Pancreas (tissue), 10 donors: ENCODE measurements around the gene MUC5AC. TPM values are rescaled to one million over a fixed set of nuclear protein-coding genes. Genes with fewer than 3 reads are reported as not detected.

Experiments used
- ATAC-seq, 4 donors: fragments of 200-7000 bp; cut with Tn5 transposase; one replicate each; pipeline versions ENCODE4 v1.8.0 to v1.9.1; 2020; ENCODE audit warnings: mild to moderate bottlenecking in 4 of 4, moderate library complexity in 4 of 4
- DNase-seq, 6 donors: peaks; one replicate each; pipeline ENCODE4 v3.0.0-alpha.2; 2020
- FAIRE-seq: peaks from 2 replicates; lab custom pipeline; 2012; peaks lifted over from hg19 to GRCh38; lab: Jason Lieb, UNC
- H3K27ac ChIP-seq, 4 donors: fragments of 200-600 bp; sonication (generic); 1 replicate in 3 of 4; 2 replicates in 1 of 4; pipeline versions ENCODE4 v1.5.0 to v1.8.0; 2020
- H3K27me3 ChIP-seq, 4 donors: fragments of 200-600 bp; one replicate each; pipeline ENCODE4 v1.8.0; 2021
- H3K36me3 ChIP-seq, 3 donors: fragments of 200-600 bp; sonication (generic) in 1 of 3; one replicate each; pipeline versions ENCODE4 v1.5.0 to v1.8.0; 2020 to 2021
- H3K4me1 ChIP-seq, 3 donors: fragments of 200-600 bp; one replicate each; pipeline ENCODE4 v1.8.0; 2021
- H3K4me3 ChIP-seq, 4 donors: fragments of 200-600 bp; sonication (generic) in 2 of 4; one replicate each; pipeline versions ENCODE4 v1.5.0 to v1.8.0; 2020 to 2021
- H3K9me3 ChIP-seq, 4 donors: fragments of 200-600 bp; one replicate each; pipeline ENCODE4 v1.8.0; 2021
- CTCF ChIP-seq, 4 donors: fragments of 200-600 bp; sonication (generic) in 3 of 4; IDR thresholded peaks; one replicate each; pipeline versions ENCODE4 v1.5.0 to v1.8.0; 2021; ENCODE audit warnings: antibody characterized with exemption in 4 of 4
- WGBS, 2 donors: extraction: QIAGEN DNeasy Blood & Tissue Kit; methylation state at CpG; one replicate each; pipeline ENCODE4 v1.1.7; 2013; 5-methylcytosine and 5-hydroxymethylcytosine counted together
- intact Hi-C, 3 donors: fragments of 100-400 bp; cut with DNase I; formaldehyde crosslinking; loops; one replicate each; pipeline versions ENCODE4 v1.11.1 to v1.14.2; 2022
- polyA plus RNA-seq, 2 donors: library from polyadenylated mRNA; stranded (reverse); fragments of 200-250 nt; gene quantifications; one replicate each; pipeline ENCODE4 v1.2.3, GENCODE V29; 2013
- total RNA-seq, 6 donors: library from RNA; stranded (reverse); fragmentation: NEBNext Ultra II Directional in 4 of 6; extraction: Animal tissue kit (Norgen Biotek cat#: 25700) in 4 of 6; gene quantifications; one replicate each; pipeline versions ENCODE4 v1.2.1 to v1.2.4, GENCODE V29; 2021 to 2023
- donor health status: healthy with polysubstance abuse.
- donor health status: DM: no; HTN: no; CAD: no; lungs with moderate emphysema.
- donor health status: DM: no; HTN: no; CAD: no.
- donor health status: control.
- donor health status: control.
- donor health status: Bipolar disorder and iron deficiency.
- donor health status: DM: yes; HTN: yes; CAD: no.
- donor health status: DM: no; HTN: no; CAD: no.
- donor health status: DM: no; HTN: no; CAD: no.
- donor health status: DM: yes; HTN: yes; CAD: no.

Gene MUC5AC, protein sequence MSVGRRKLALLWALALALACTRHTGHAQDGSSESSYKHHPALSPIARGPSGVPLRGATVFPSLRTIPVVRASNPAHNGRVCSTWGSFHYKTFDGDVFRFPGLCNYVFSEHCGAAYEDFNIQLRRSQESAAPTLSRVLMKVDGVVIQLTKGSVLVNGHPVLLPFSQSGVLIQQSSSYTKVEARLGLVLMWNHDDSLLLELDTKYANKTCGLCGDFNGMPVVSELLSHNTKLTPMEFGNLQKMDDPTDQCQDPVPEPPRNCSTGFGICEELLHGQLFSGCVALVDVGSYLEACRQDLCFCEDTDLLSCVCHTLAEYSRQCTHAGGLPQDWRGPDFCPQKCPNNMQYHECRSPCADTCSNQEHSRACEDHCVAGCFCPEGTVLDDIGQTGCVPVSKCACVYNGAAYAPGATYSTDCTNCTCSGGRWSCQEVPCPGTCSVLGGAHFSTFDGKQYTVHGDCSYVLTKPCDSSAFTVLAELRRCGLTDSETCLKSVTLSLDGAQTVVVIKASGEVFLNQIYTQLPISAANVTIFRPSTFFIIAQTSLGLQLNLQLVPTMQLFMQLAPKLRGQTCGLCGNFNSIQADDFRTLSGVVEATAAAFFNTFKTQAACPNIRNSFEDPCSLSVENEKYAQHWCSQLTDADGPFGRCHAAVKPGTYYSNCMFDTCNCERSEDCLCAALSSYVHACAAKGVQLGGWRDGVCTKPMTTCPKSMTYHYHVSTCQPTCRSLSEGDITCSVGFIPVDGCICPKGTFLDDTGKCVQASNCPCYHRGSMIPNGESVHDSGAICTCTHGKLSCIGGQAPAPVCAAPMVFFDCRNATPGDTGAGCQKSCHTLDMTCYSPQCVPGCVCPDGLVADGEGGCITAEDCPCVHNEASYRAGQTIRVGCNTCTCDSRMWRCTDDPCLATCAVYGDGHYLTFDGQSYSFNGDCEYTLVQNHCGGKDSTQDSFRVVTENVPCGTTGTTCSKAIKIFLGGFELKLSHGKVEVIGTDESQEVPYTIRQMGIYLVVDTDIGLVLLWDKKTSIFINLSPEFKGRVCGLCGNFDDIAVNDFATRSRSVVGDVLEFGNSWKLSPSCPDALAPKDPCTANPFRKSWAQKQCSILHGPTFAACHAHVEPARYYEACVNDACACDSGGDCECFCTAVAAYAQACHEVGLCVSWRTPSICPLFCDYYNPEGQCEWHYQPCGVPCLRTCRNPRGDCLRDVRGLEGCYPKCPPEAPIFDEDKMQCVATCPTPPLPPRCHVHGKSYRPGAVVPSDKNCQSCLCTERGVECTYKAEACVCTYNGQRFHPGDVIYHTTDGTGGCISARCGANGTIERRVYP (N-terminal part only)
- 1 to 10 TPM in 1 of 6 donors, under 1 TPM in 1, not detected in 4; 0.04 to 4.2 TPM for total RNA-seq
- polyA plus RNA-seq: under 1 TPM in 1 of 2 donors, not detected in 1; 0.02 TPM

- intact Hi-C loops: no loop called here
- peak in 4 of 6 donors; percentile 10 to 67 (median 40) for DNase-seq
- Histone ChIP-seq H3K27ac (no peak within 1 kb of the TSS), H3K27me3 (no peaks in the 10 kb centered on the region), H3K9me3 (no peaks in the 10 kb centered on the region), H3K4me1 (no peaks in the 10 kb centered on the region), H3K36me3 (no peaks in the 10 kb centered on the region), H3K4me3 (no peak within 1 kb of the TSS)
- no peak for FAIRE-seq
- TF ChIP-seq CTCF (IDR thresholded peaks at IDR 0.05): no peak
- peak in 1 of 4 donors; percentile 20 for ATAC-seq
- 72 to 77% methylated on average over 27 to 32 of the region's 32 CpGs for WGBS, 2 donors
Measured at GRCh38 chr11:1157645-1158591, at the start of gene MUC5AC. TSS of gene MUC5AC (plus strand) at chr11:1157953. CDS start at chr11:1158000, 47 bp downstream.

- Histone ChIP-seq H3K4me1 (no peaks in the 10 kb centered on the region), H3K9me3 (no peaks in the 10 kb centered on the region), H3K4me3 (no peak overlapping the region), H3K27me3 (no peaks in the 10 kb centered on the region), H3K36me3 (no peaks in the 10 kb centered on the region), H3K27ac (no peak overlapping the region)
- intact Hi-C loops: no loop called here
- 67 to 78% methylated on average over 29 of the region's 29 CpGs for WGBS, 2 donors
- DNase-seq (peak in 2 of 6 donors; percentile 5 to 49), FAIRE-seq (no peak), ATAC-seq (no peak)
- TF ChIP-seq CTCF (IDR thresholded peaks at IDR 0.05): no peak
Measured at GRCh38 chr11:1108246-1108900, 49.4 kb upstream of the MUC5AC start.

GRCh38 chr11:1109101-1109917 is 48.4 kb upstream of the MUC5AC start:
- Histone ChIP-seq H3K27me3 (no peaks in the 10 kb centered on the region), H3K27ac (no peak overlapping the region), H3K36me3 (no peaks in the 10 kb centered on the region), H3K9me3 (no peaks in the 10 kb centered on the region), H3K4me3 (no peak overlapping the region), H3K4me1 (no peaks in the 10 kb centered on the region)
- intact Hi-C loops: no loop called here
- no peak for ATAC-seq
- FAIRE-seq: no peak
- WGBS, 2 donors: 63 to 67% methylated on average over 27 to 28 of the region's 28 CpGs
- TF ChIP-seq CTCF (IDR thresholded peaks at IDR 0.05): no peak
- DNase-seq: peak in 2 of 6 donors; percentile 43 to 62
